Measurements from ENCODE around the gene GUCY1A2.

The GUCY1A2 gene

GRCh38 chr11:106765469-106766258 is 252.6 kb downstream of the GUCY1A2 start:
- no peak overlapping the region for H3K14ac ChIP-seq (ENCODE audit: low read length)
- no peak overlapping the region for H3K27ac ChIP-seq (replicated peaks; ENCODE audit: low read length)
- H2BK15ac ChIP-seq (ENCODE audit: low read length) = no peak overlapping the region
- no peak overlapping the region for H2BK5ac ChIP-seq (ENCODE audit: low read length)
- no peak overlapping the region for H2BK120ac ChIP-seq (ENCODE audit: low read depth, low read length)
- no peak overlapping the region for H4K91ac ChIP-seq (ENCODE audit: low read depth, low read length, poor library complexity)
- H3K9me3 ChIP-seq (replicated peaks in 1 of 2; ENCODE audit: control insufficient read depth in 2 of 2, insufficient read depth in 1 of 2, low read depth in 1 of 2, low read length in 2 of 2) = no peaks in the 10 kb centered on the region
- H4K8ac ChIP-seq (ENCODE audit: low read depth, low read length) = no peak overlapping the region
- H2AFZ ChIP-seq (ENCODE audit: low read length) = peak overlapping the region; percentile 30
- no peak overlapping the region for H2AK5ac ChIP-seq (ENCODE audit: low read depth, low read length)
- peaks cover 0 to 9% of the 10 kb centered on the region in 2 donors for H3K4me1 ChIP-seq (ENCODE audit: control insufficient read depth in 2 of 2, insufficient read depth in 1 of 2, low read depth in 1 of 2, low read length in 2 of 2)
- no CpG with 5 or more reads among the region's 2 CpGs for WGBS, 2 donors (ENCODE audit: extremely low coverage in 2 of 2, insufficient read length in 2 of 2, insufficient replicate concordance in 1 of 2)
- no peak overlapping the region for H3K4me2 ChIP-seq (ENCODE audit: insufficient read depth, low read length, poor library complexity, severe bottlenecking)
- H3K36me3 ChIP-seq (replicated peaks in 1 of 2; ENCODE audit: control insufficient read depth in 2 of 2, insufficient read depth in 2 of 2, low read length in 2 of 2) = no peaks in the 10 kb centered on the region
- H3K79me1 ChIP-seq (ENCODE audit: low read depth, low read length) = no peaks in the 10 kb centered on the region
- no peaks in the 10 kb centered on the region for H3K27me3 ChIP-seq (ENCODE audit: control insufficient read depth in 3 of 3, insufficient read depth in 3 of 3, low read depth in 1 of 3, low read length in 3 of 3)
- H3K23ac ChIP-seq (ENCODE audit: low read depth, low read length, poor library complexity) = no peak overlapping the region
- DNase-seq (ENCODE audit: low spot score) = peak; percentile 20
- no peak overlapping the region for H3K4me3 ChIP-seq (ENCODE audit: low read length in 2 of 2)
- no peak overlapping the region for H2BK12ac ChIP-seq (ENCODE audit: low read length)
- H3K18ac ChIP-seq (ENCODE audit: low read length) = no peak overlapping the region
- H3K4ac ChIP-seq (ENCODE audit: low read length) = no peak overlapping the region
- no peak overlapping the region for H3K9ac ChIP-seq (ENCODE audit: low read depth, low read length, poor library complexity)

GRCh38 chr11:106763501-106763900 is 254.8 kb downstream of the GUCY1A2 start:
- no peak overlapping the region for H2BK5ac ChIP-seq (ENCODE audit: low read length)
- peaks cover 0 to 9% of the 10 kb centered on the region in 2 donors for H3K4me1 ChIP-seq (ENCODE audit: control insufficient read depth in 2 of 2, insufficient read depth in 1 of 2, low read depth in 1 of 2, low read length in 2 of 2)
- H4K8ac ChIP-seq (ENCODE audit: low read depth, low read length) = no peak overlapping the region
- H3K9ac ChIP-seq (ENCODE audit: low read depth, low read length, poor library complexity) = no peak overlapping the region
- H3K18ac ChIP-seq (ENCODE audit: low read length) = no peak overlapping the region
- H4K91ac ChIP-seq (ENCODE audit: low read depth, low read length, poor library complexity) = no peak overlapping the region
- no peak overlapping the region for H3K14ac ChIP-seq (ENCODE audit: low read length)
- H3K27ac ChIP-seq (replicated peaks; ENCODE audit: low read length) = no peak overlapping the region
- no peak overlapping the region for H3K4me3 ChIP-seq (ENCODE audit: low read length in 2 of 2)
- H3K4me2 ChIP-seq (ENCODE audit: insufficient read depth, low read length, poor library complexity, severe bottlenecking) = no peak overlapping the region
- H3K23ac ChIP-seq (ENCODE audit: low read depth, low read length, poor library complexity) = no peak overlapping the region
- no peaks in the 10 kb centered on the region for H3K79me1 ChIP-seq (ENCODE audit: low read depth, low read length)
- no CpG with 5 or more reads among the region's 3 CpGs for WGBS, 2 donors (ENCODE audit: extremely low coverage in 2 of 2, insufficient read length in 2 of 2, insufficient replicate concordance in 1 of 2)
- H2BK120ac ChIP-seq (ENCODE audit: low read depth, low read length) = no peak overlapping the region
- H3K9me3 ChIP-seq (replicated peaks in 1 of 2; ENCODE audit: control insufficient read depth in 2 of 2, insufficient read depth in 1 of 2, low read depth in 1 of 2, low read length in 2 of 2) = no peaks in the 10 kb centered on the region
- no peaks in the 10 kb centered on the region for H3K27me3 ChIP-seq (ENCODE audit: control insufficient read depth in 3 of 3, insufficient read depth in 3 of 3, low read depth in 1 of 3, low read length in 3 of 3)
- no peak overlapping the region for H2AFZ ChIP-seq (ENCODE audit: low read length)
- no peak overlapping the region for H2BK15ac ChIP-seq (ENCODE audit: low read length)
- no peak overlapping the region for H2AK5ac ChIP-seq (ENCODE audit: low read depth, low read length)
- H3K4ac ChIP-seq (ENCODE audit: low read length) = no peak overlapping the region
- no peak overlapping the region for H2BK12ac ChIP-seq (ENCODE audit: low read length)
- DNase-seq (ENCODE audit: low spot score) = no peak
- no peaks in the 10 kb centered on the region for H3K36me3 ChIP-seq (replicated peaks in 1 of 2; ENCODE audit: control insufficient read depth in 2 of 2, insufficient read depth in 2 of 2, low read length in 2 of 2)

GRCh38 chr11:106761745-106762144 is 256.5 kb downstream of the GUCY1A2 start:
- no peak overlapping the region for H3K9ac ChIP-seq (ENCODE audit: low read depth, low read length, poor library complexity)
- H2BK120ac ChIP-seq (ENCODE audit: low read depth, low read length) = no peak overlapping the region
- no peaks in the 10 kb centered on the region for H3K9me3 ChIP-seq (replicated peaks in 1 of 2; ENCODE audit: control insufficient read depth in 2 of 2, insufficient read depth in 1 of 2, low read depth in 1 of 2, low read length in 2 of 2)
- no peak overlapping the region for H3K4me3 ChIP-seq (ENCODE audit: low read length in 2 of 2)
- H3K4me1 ChIP-seq (ENCODE audit: control insufficient read depth in 2 of 2, insufficient read depth in 1 of 2, low read depth in 1 of 2, low read length in 2 of 2) = peaks cover 2 to 9% of the 10 kb centered on the region in 2 donors
- H3K27ac ChIP-seq (replicated peaks; ENCODE audit: low read length) = no peak overlapping the region
- H2BK12ac ChIP-seq (ENCODE audit: low read length) = no peak overlapping the region
- no peaks in the 10 kb centered on the region for H3K79me1 ChIP-seq (ENCODE audit: low read depth, low read length)
- no peaks in the 10 kb centered on the region for H3K27me3 ChIP-seq (ENCODE audit: control insufficient read depth in 3 of 3, insufficient read depth in 3 of 3, low read depth in 1 of 3, low read length in 3 of 3)
- H3K18ac ChIP-seq (ENCODE audit: low read length) = no peak overlapping the region
- no peak overlapping the region for H2BK5ac ChIP-seq (ENCODE audit: low read length)
- peaks cover 0 to 3% of the 10 kb centered on the region in 2 donors for H3K36me3 ChIP-seq (replicated peaks in 1 of 2; ENCODE audit: control insufficient read depth in 2 of 2, insufficient read depth in 2 of 2, low read length in 2 of 2)
- H3K14ac ChIP-seq (ENCODE audit: low read length) = no peak overlapping the region
- H3K4ac ChIP-seq (ENCODE audit: low read length) = no peak overlapping the region
- H2AK5ac ChIP-seq (ENCODE audit: low read depth, low read length) = no peak overlapping the region
- H3K4me2 ChIP-seq (ENCODE audit: insufficient read depth, low read length, poor library complexity, severe bottlenecking) = no peak overlapping the region
- H4K8ac ChIP-seq (ENCODE audit: low read depth, low read length) = no peak overlapping the region
- no peak overlapping the region for H2AFZ ChIP-seq (ENCODE audit: low read length)
- no peak for DNase-seq (ENCODE audit: low spot score)
- no peak overlapping the region for H4K91ac ChIP-seq (ENCODE audit: low read depth, low read length, poor library complexity)
- no peak overlapping the region for H3K23ac ChIP-seq (ENCODE audit: low read depth, low read length, poor library complexity)
- no CpG with 5 or more reads among the region's 1 CpG for WGBS, 2 donors (ENCODE audit: extremely low coverage in 2 of 2, insufficient read length in 2 of 2, insufficient replicate concordance in 1 of 2)
- no peak overlapping the region for H2BK15ac ChIP-seq (ENCODE audit: low read length)

GRCh38 chr11:106761240-106761639 is 257.0 kb downstream of the GUCY1A2 start:
- DNase-seq (ENCODE audit: low spot score) = no peak
- H3K4me3 ChIP-seq (ENCODE audit: low read length in 2 of 2) = no peak overlapping the region
- H2AK5ac ChIP-seq (ENCODE audit: low read depth, low read length) = no peak overlapping the region
- no peak overlapping the region for H2BK15ac ChIP-seq (ENCODE audit: low read length)
- no peak overlapping the region for H4K8ac ChIP-seq (ENCODE audit: low read depth, low read length)
- WGBS, 2 donors (ENCODE audit: extremely low coverage in 2 of 2, insufficient read length in 2 of 2, insufficient replicate concordance in 1 of 2) = no CpG with 5 or more reads among the region's 1 CpG
- no peaks in the 10 kb centered on the region for H3K9me3 ChIP-seq (replicated peaks in 1 of 2; ENCODE audit: control insufficient read depth in 2 of 2, insufficient read depth in 1 of 2, low read depth in 1 of 2, low read length in 2 of 2)
- no peak overlapping the region for H3K27ac ChIP-seq (replicated peaks; ENCODE audit: low read length)
- H3K79me1 ChIP-seq (ENCODE audit: low read depth, low read length) = no peaks in the 10 kb centered on the region
- no peak overlapping the region for H2BK5ac ChIP-seq (ENCODE audit: low read length)
- H3K4me2 ChIP-seq (ENCODE audit: insufficient read depth, low read length, poor library complexity, severe bottlenecking) = no peak overlapping the region
- peaks cover 2 to 9% of the 10 kb centered on the region in 2 donors for H3K4me1 ChIP-seq (ENCODE audit: control insufficient read depth in 2 of 2, insufficient read depth in 1 of 2, low read depth in 1 of 2, low read length in 2 of 2)
- H3K36me3 ChIP-seq (replicated peaks in 1 of 2; ENCODE audit: control insufficient read depth in 2 of 2, insufficient read depth in 2 of 2, low read length in 2 of 2) = peaks cover 0 to 3% of the 10 kb centered on the region in 2 donors
- H3K9ac ChIP-seq (ENCODE audit: low read depth, low read length, poor library complexity) = no peak overlapping the region
- no peak overlapping the region for H2BK12ac ChIP-seq (ENCODE audit: low read length)
- no peak overlapping the region for H3K18ac ChIP-seq (ENCODE audit: low read length)
- no peak overlapping the region for H3K23ac ChIP-seq (ENCODE audit: low read depth, low read length, poor library complexity)
- H4K91ac ChIP-seq (ENCODE audit: low read depth, low read length, poor library complexity) = no peak overlapping the region
- H2AFZ ChIP-seq (ENCODE audit: low read length) = no peak overlapping the region
- no peak overlapping the region for H3K4ac ChIP-seq (ENCODE audit: low read length)
- no peak overlapping the region for H3K14ac ChIP-seq (ENCODE audit: low read length)
- no peak overlapping the region for H2BK120ac ChIP-seq (ENCODE audit: low read depth, low read length)
- no peaks in the 10 kb centered on the region for H3K27me3 ChIP-seq (ENCODE audit: control insufficient read depth in 3 of 3, insufficient read depth in 3 of 3, low read depth in 1 of 3, low read length in 3 of 3)
